Measurements from ENCODE around the gene ABCC11.

Gene ABCC11

DNA sequence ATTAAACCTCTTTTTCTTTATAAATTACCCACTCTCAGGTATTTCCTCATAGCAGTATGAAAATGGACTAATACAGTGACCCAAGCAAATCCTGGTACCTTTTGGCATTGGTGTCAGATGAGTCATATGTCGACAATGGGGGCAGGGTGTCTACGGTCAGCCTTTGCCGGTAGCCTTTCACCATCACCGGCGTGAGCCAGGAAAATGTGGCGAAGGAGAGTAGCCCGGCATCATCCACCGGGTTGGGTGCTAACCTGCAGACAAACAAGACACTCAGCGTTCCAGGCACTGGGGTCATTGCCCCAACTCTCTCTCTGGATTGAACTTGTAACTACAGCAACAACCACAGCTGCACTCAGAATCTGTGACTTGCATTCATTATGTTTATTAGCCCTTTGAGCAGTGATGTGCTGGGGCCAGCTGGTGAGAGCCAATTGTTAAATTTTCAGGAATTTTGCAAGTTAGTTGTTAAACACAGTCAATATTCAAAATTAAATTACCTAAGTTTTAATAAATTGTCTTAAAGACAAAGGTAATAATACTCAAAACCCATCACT is 103.4 kb downstream of the ABCC11 start:
- no peak for TF ChIP-seq FOXP2 (optimal IDR thresholded peaks at IDR 0.05; ENCODE audit: borderline replicate concordance, extremely low read depth, extremely low read length, insufficient read depth)
- no peak for TF ChIP-seq TAF1 (IDR thresholded peaks at IDR 0.05; ENCODE audit: borderline replicate concordance, insufficient read depth, low read length)
- TF ChIP-seq, protein P1, sequence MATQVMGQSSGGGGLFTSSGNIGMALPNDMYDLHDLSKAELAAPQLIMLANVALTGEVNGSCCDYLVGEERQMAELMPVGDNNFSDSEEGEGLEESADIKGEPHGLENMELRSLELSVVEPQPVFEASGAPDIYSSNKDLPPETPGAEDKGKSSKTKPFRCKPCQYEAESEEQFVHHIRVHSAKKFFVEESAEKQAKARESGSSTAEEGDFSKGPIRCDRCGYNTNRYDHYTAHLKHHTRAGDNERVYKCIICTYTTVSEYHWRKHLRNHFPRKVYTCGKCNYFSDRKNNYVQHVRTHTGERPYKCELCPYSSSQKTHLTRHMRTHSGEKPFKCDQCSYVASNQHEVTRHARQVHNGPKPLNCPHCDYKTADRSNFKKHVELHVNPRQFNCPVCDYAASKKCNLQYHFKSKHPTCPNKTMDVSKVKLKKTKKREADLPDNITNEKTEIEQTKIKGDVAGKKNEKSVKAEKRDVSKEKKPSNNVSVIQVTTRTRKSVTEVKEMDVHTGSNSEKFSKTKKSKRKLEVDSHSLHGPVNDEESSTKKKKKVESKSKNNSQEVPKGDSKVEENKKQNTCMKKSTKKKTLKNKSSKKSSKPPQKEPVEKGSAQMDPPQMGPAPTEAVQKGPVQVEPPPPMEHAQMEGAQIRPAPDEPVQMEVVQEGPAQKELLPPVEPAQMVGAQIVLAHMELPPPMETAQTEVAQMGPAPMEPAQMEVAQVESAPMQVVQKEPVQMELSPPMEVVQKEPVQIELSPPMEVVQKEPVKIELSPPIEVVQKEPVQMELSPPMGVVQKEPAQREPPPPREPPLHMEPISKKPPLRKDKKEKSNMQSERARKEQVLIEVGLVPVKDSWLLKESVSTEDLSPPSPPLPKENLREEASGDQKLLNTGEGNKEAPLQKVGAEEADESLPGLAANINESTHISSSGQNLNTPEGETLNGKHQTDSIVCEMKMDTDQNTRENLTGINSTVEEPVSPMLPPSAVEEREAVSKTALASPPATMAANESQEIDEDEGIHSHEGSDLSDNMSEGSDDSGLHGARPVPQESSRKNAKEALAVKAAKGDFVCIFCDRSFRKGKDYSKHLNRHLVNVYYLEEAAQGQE (IDR thresholded peaks at IDR 0.05; ENCODE audit: insufficient read depth in 1 of 2, low read depth in 2 of 2, low read length in 2 of 2) = no peak
- TF ChIP-seq POLR2AphosphoS5 (IDR thresholded peaks at IDR 0.05; ENCODE audit: low read depth, low read length) = no peak

DNA sequence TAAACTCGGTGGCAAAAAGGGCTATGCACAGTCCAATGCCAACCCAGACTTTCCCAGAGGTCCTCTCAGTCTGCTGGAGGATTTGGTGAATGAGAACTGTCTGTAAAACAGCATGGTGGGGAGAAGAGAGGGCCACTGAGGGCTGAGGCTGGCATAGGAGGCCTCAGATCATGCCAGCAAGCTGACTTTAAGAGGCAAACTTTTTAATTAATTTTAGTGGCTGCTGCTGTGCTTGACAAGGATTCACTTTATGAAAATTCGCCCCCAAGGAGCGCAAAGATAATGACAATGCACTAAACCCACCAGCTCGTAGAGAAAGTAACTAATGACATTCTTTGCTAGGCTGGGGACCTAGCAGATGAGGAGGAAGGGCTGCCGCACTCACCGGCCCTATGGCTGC is 106.5 kb downstream of the ABCC11 start:
- TF ChIP-seq TAF1 (IDR thresholded peaks at IDR 0.05; ENCODE audit: borderline replicate concordance, insufficient read depth, low read length) (no peak), POLR2AphosphoS5 (IDR thresholded peaks at IDR 0.05; ENCODE audit: low read depth, low read length) (no peak), SIN3A (IDR thresholded peaks at IDR 0.05; ENCODE audit: borderline replicate concordance, insufficient read depth, low read length) (no peak), FOXP2 (optimal IDR thresholded peaks at IDR 0.05; ENCODE audit: borderline replicate concordance, extremely low read depth, extremely low read length, insufficient read depth) (no peak)
- TF ChIP-seq, protein P1 (IDR thresholded peaks at IDR 0.05; ENCODE audit: insufficient read depth in 1 of 2, low read depth in 2 of 2, low read length in 2 of 2) = no peak

DNA sequence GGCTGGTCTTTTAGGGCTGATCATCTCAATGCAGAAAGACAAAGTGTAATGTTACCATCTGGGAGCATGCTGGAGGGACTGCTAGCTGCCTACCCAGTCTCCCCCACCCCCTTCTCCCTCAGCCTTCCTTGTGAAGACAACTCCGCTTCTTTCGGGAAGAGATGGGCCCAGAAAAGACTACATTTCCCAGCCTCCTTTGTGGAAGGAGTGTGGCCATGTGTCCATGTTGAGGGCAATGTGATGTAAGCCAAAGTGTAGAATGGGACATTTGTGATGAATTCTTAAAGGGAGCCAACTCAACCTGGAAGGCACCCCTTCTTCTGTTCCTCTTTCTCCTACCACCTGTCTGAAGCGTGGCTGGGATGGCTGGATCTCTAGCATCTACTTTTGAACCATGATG is 107.8 kb downstream of the ABCC11 start:
- TF ChIP-seq FOXP2 (optimal IDR thresholded peaks at IDR 0.05; ENCODE audit: borderline replicate concordance, extremely low read depth, extremely low read length, insufficient read depth) (no peak), POLR2AphosphoS5 (IDR thresholded peaks at IDR 0.05; ENCODE audit: low read depth, low read length) (no peak)

DNA sequence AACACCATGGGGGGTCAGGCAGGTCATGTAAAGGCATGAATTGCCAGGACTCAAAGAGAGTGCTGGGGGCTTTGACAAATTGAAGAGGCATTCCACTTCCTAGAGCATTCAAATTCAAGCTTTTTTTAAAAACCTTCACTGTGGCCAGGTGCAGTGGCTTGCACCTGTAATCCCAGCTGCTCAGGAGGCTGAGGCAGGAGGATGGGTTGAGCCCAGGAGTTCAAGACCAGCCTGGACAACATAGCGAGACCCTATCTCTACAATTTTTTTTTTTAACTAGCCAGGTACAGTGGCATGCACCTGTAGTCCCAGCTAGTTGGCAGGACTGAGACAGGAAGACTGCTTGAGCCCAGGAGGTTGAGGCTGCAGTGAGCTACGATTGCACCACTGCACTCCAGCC is 108.8 kb downstream of the ABCC11 start:
- TF ChIP-seq POLR2AphosphoS5 (IDR thresholded peaks at IDR 0.05; ENCODE audit: low read depth, low read length) (no peak), SIN3A (IDR thresholded peaks at IDR 0.05; ENCODE audit: borderline replicate concordance, insufficient read depth, low read length) (no peak), FOXP2 (optimal IDR thresholded peaks at IDR 0.05; ENCODE audit: borderline replicate concordance, extremely low read depth, extremely low read length, insufficient read depth) (no peak), TAF1 (IDR thresholded peaks at IDR 0.05; ENCODE audit: borderline replicate concordance, insufficient read depth, low read length) (no peak)
- TF ChIP-seq, protein P1 (IDR thresholded peaks at IDR 0.05; ENCODE audit: insufficient read depth in 1 of 2, low read depth in 2 of 2, low read length in 2 of 2) = no peak

DNA sequence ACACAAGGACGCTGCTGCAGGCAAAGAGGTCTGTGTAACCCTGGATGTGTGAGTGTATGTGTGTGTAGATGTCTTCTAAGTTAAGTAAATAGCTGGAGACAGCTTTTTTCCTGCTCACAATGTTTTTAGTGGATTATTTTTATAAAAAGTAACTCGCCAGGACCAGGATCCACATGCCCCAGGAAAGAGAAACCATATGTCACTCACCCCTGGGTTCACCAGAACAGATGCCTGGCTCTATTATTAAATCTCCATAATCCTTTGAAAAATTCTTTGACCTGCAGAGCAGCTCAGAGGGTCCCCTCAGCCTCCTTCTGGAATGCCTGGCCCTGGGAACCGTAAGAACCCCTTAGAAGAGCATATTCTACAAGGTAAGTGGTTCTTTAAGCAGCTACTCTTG is 109.5 kb downstream of the ABCC11 start:
- TF ChIP-seq SIN3A (IDR thresholded peaks at IDR 0.05; ENCODE audit: borderline replicate concordance, insufficient read depth, low read length) (no peak), TAF1 (IDR thresholded peaks at IDR 0.05; ENCODE audit: borderline replicate concordance, insufficient read depth, low read length) (no peak), POLR2AphosphoS5 (IDR thresholded peaks at IDR 0.05; ENCODE audit: low read depth, low read length) (no peak), FOXP2 (optimal IDR thresholded peaks at IDR 0.05; ENCODE audit: borderline replicate concordance, extremely low read depth, extremely low read length, insufficient read depth) (no peak)
- TF ChIP-seq, protein P1 (IDR thresholded peaks at IDR 0.05; ENCODE audit: insufficient read depth in 1 of 2, low read depth in 2 of 2, low read length in 2 of 2) = no peak

Data from PFSK-1 (cell line).